HS-5 (cell line): ENCODE measurements around the gene DCTN1.

Experiments used
- DNase-seq: peaks from one replicate; pipeline ENCODE4 v3.0.0-alpha.2; 2012; ENCODE audit warnings: low read depth

The DCTN1 gene

GRCh38 chr2:74321737-74322136 is 58.4 kb downstream of the DCTN1 start:
- no peak for DNase-seq

- DNase-seq = no peak
Measured at GRCh38 chr2:74317701-74318100, 62.4 kb downstream of the DCTN1 start.

- no peak for DNase-seq
Measured at GRCh38 chr2:74316627-74317295, 63.4 kb downstream of the DCTN1 start.

- no peak for DNase-seq
Measured at GRCh38 chr2:74314107-74314506, 66.0 kb downstream of the DCTN1 start.

- DNase-seq = no peak
Measured at GRCh38 chr2:74313497-74313896, 66.6 kb downstream of the DCTN1 start.

- DNase-seq = no peak
Measured at GRCh38 chr2:74312913-74313312, 67.2 kb downstream of the DCTN1 start.
